Activated T-helper 17 cell treated with anti-CD3 and anti-CD28 coated beads, Interleukin-2, amount 50 U/mL, for 72 hours (primary cell): Measurements from ENCODE around the gene CLTC. TPM values are rescaled to one million over a fixed set of nuclear protein-coding genes. Genes with fewer than 3 reads are reported as not detected.

Experiments
- ATAC-seq: fragments of 150-1000 bp; cut with Tn5 transposase; replicated peaks from 2 replicates; pipeline ENCODE4 v1.10.0; 2021; ENCODE audit warnings: mild to moderate bottlenecking, moderate library complexity
- H3K27ac Mint-ChIP-seq: one replicate; pipeline ENCODE4 v1.8.0; 2022; ENCODE audit warnings: mixed read lengths
- H3K27me3 Mint-ChIP-seq: one replicate; pipeline ENCODE4 v1.8.0; 2022; ENCODE audit warnings: mixed read lengths
- H3K36me3 Mint-ChIP-seq: one replicate; pipeline ENCODE4 v1.8.0; 2022; ENCODE audit warnings: low read depth, mild to moderate bottlenecking, mixed read lengths
- H3K4me1 Mint-ChIP-seq: one replicate; pipeline ENCODE4 v1.8.0; 2022; ENCODE audit warnings: mixed read lengths
- H3K4me3 Mint-ChIP-seq: one replicate; pipeline ENCODE4 v1.8.0; 2022; ENCODE audit warnings: mild to moderate bottlenecking, mixed read lengths
- H3K9me3 Mint-ChIP-seq: one replicate; pipeline ENCODE4 v1.8.0; 2022; ENCODE audit warnings: mixed read lengths
- total RNA-seq, 2 donors: library from RNA; stranded (reverse); gene quantifications; one replicate each; pipeline ENCODE4 v1.2.3, GENCODE V29; 2022

Gene CLTC
- total RNA-seq, 2 donors from 2014 or later, result 162 to 200 TPM

- H3K36me3 Mint-ChIP-seq, result peaks cover 50% of the 10 kb centered on the region
- ATAC-seq, result no peak
- H3K27ac Mint-ChIP-seq, result no peak overlapping the region
- no peak overlapping the region for H3K4me3 Mint-ChIP-seq
- no peaks in the 10 kb centered on the region for H3K9me3 Mint-ChIP-seq
- H3K27me3 Mint-ChIP-seq, result no peaks in the 10 kb centered on the region
- peaks cover 6% of the 10 kb centered on the region for H3K4me1 Mint-ChIP-seq
Measured at GRCh38 chr17:59743842-59744241, 124.1 kb downstream of the CLTC start.

DNA sequence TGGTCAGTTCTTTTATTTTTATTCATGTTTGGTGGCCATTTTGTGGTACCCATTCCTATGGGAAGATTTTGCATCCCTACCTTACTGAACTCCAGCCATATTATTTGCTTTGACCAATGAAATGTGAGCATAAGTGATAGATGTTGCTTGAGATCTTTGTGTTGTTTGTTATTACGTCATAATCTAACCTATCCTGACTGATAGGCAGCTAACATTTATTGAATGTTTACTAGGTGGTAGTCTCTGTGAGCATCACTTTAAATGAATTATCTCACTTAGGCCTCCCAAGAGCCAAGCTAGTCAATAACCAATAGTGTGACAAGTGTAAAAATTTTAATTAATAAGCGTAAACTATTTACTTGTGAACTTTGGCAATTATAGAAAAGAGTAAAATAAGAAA, 125.3 kb downstream of the CLTC start:
- ATAC-seq, result no peak
- no peaks in the 10 kb centered on the region for H3K27me3 Mint-ChIP-seq
- H3K4me1 Mint-ChIP-seq, result peaks cover 6% of the 10 kb centered on the region
- peaks cover 38% of the 10 kb centered on the region for H3K36me3 Mint-ChIP-seq
- no peak overlapping the region for H3K27ac Mint-ChIP-seq
- no peaks in the 10 kb centered on the region for H3K9me3 Mint-ChIP-seq
- no peak overlapping the region for H3K4me3 Mint-ChIP-seq

Other genes with a start within 250 kb of the CLTC start
- 10 to 100 TPM; 23.0 to 44.8 TPM for gene DHX40, start 54.3 kb upstream of the CLTC start, total RNA-seq
- 10 to 100 TPM; 32.4 to 48.6 TPM for gene PTRH2, start 87.5 kb downstream of the CLTC start, total RNA-seq
- gene VMP1, start 87.8 kb downstream of the CLTC start, total RNA-seq, result 100 to 1,000 TPM; 309 to 488 TPM